NAMALWA (cell line): ENCODE results near the gene FBXL7.

Experiments
- DNase-seq: peaks from one replicate; pipeline ENCODE4 v3.0.0-alpha.2; 2015; ENCODE audit warnings: low spot score

The FBXL7 gene

DNA sequence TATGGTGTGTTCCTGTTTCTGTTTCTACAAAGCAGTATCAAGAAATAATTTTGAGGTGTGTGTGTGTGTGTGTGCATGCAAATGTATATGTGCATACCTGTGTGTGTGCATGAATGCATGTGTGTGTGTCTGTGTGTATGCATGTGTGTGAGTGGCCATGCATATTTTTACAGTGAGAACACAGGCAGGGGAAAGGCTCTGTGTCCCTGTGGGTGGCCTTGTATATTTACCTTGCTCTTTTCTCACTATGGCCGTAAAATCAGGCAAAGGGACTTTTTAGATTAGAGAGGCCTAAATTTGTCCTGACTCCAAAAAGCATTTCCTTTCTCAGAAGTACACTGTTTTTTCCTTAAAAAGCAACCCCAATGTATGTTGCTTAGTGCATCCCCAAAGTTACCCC, 386.2 kb downstream of the FBXL7 start:
- DNase-seq: no peak

DNA sequence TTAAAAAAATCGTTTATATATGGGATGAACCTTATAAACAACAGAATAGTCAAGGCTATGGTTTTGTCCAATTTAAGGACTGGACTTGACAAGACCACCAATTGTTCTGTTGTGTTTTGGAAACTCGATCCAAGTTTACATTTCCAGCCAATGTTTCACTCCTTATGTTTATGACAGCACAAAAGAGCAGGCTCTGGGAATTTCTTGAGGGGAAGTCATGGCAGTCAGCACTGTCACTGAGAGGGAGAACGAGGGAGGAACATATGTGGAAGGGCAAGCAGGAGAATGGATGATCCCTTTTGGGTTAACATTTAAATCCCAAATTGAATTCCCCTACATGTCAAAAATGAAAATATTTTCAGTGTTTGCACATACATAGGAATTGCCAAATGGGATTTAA, 387.1 kb downstream of the FBXL7 start:
- no peak for DNase-seq

GRCh38 chr5:15889001-15889400, 389.0 kb downstream of the FBXL7 start:
- DNase-seq: no peak

DNA sequence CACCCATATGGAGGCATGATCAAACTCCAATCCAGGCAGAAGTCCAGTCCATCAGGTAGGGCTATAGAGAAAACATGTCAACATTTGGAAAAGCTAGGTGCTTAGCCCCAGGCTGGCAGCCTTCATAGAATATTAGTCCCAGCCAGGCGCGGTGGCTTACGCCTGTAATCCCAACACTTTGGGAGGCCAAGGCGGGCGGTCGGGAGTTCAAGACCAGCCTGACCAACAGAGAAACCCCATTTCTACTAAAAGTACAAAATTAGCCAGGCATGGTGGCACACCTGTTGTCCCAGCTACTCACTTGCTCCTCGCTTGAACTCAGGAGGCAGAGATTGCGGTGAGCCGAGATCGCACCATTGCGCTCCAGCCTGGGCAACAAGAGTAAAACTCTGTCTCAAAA, 393.9 kb downstream of the FBXL7 start:
- DNase-seq: no peak

DNA sequence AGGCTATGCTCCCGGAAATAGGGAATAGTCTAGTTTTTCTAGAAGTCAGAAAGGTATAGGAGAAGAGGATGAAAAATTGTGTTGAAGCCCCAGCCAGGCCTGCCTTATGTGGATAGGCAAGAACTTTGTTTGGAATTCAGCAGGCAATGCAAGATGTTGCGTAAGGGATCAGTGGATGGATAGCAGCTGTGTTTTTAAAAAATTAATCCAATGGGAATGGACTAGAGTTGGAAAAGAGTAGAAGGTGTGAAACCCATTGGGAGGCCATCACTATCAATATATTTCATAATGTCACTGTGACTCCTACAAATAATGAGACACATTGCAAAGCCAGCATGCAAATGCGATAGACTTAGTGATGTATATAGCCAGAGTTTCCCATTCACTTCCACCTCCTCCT, 397.7 kb downstream of the FBXL7 start:
- DNase-seq: no peak

DNA sequence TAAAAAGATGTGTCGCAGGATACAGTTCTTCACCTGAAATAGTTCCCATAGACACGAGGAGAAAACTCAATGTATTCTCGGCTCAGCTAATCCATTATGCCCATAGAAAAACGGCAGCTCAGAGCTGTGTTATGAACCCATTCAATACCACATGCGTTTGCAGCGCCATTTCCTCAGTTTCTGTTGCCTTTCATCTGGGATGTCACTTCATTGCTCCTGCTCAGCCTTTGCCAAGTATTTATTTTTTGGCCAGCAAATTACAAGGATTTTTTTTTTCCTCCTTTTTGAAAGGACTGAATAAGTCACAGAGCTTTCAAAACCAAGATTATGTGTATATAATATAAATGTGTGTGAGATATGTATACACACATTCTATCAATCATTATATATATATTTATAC, 398.7 kb downstream of the FBXL7 start:
- no peak for DNase-seq

DNA sequence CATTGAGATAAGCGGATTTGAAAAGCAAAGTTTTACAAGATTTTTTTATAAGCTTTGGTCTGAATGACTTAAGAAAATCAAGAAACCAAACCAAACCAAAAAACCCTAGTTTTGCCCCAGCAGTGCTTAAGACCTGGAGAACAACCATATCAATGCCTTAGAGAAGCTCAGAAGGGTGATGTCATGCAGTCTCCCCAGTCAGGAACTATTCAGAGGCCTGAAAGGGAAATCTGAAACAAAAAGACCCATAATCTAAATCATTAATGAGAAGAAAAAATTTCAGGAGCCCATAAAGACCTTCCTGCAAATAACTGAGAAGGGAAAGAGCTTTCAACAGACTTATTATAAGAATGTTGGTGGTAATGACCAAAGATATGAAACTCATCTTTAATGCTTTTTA, 399.5 kb downstream of the FBXL7 start:
- DNase-seq: no peak

DNA sequence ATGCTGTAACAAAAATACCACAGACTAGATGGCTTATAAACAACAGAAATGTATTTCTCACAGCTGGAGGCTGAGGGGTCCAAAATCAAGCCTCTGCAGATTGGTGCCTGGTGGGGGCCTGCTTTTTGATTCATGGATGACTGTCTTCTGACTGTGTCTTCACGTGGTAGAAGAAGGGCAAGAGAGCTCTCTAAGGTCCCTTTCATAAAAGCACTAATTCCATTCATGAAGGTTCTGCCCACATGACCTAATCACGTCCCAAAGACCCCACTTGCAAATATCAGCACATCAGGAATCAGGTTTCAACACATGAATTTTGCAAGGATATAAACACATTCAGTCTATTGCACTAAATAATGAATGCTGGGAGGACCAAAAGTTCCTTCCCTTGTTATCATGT, 401.2 kb downstream of the FBXL7 start:
- no peak for DNase-seq

DNA sequence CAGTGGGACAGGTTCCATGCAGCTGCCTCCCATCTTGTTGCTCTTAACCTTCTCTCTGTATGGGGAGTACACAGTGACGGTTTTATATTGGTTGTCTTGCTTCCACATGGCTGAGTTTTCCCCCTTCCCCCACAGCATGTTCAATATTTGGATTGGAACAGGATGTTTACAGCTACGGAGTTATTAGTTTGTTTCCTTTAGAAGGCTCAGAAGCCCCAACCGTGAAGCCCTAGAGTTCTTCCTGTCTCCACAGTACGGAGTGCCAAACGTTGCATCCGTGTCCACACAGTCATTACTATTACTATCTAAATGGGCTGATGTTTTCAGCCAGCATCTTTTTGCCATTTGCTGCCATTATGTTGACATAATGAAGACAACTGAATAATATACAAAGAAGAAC, 402.1 kb downstream of the FBXL7 start:
- no peak for DNase-seq

- no peak for DNase-seq
These were observed 405.2 kb downstream of the FBXL7 start for GRCh38 chr5:15904899-15905830.

- DNase-seq: no peak
These were observed 414.7 kb downstream of the FBXL7 start for GRCh38 chr5:15914638-15915037.

DNA sequence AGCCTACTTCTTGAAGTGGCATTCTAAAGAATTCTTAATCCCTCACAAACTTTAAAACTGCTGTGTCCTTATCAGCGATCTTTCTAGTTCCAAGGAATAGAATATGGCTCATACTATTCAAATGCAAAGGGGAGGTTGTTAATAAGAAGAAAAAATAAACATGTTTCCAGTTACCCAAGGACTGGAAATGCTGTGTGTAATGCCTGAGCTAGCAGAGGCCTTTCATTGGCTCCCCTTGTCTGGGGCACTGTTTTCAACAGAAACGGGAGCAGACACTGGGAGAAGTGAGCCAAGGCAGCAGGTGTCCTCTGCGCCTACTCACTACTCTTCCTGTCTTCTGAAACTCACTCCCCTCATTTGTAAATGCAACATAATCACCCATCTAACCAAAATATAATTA, 426.6 kb downstream of the FBXL7 start:
- no peak for DNase-seq

DNA sequence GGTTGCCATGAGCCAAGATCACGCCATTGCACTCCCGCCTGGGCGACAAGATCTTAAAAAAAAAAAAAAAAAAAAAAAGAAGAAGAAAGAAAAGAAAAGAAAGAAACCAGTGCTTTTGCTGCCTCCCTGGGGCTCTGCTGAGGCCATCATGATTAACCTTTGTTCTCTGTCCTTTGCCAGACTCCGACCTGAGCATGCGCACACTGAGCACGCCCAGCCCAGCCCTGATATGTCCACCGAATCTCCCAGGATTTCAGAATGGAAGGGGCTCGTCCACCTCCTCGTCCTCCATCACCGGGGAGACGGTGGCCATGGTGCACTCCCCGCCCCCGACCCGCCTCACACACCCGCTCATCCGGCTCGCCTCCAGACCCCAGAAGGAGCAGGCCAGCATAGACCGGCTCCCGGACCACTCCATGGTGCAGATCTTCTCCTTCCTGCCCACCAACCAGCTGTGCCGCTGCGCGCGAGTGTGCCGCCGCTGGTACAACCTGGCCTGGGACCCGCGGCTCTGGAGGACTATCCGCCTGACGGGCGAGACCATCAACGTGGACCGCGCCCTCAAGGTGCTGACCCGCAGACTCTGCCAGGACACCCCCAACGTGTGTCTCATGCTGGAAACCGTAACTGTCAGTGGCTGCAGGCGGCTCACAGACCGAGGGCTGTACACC, 427.9 kb downstream of the FBXL7 start:
- DNase-seq: no peak

- DNase-seq: no peak
These were observed 429.8 kb downstream of the FBXL7 start for GRCh38 chr5:15929611-15930263.

- no peak for DNase-seq
These were observed 432.1 kb downstream of the FBXL7 start for GRCh38 chr5:15932066-15932465.

GRCh38 chr5:15933259-15934207, 433.6 kb downstream of the FBXL7 start:
- no peak for DNase-seq

DNA sequence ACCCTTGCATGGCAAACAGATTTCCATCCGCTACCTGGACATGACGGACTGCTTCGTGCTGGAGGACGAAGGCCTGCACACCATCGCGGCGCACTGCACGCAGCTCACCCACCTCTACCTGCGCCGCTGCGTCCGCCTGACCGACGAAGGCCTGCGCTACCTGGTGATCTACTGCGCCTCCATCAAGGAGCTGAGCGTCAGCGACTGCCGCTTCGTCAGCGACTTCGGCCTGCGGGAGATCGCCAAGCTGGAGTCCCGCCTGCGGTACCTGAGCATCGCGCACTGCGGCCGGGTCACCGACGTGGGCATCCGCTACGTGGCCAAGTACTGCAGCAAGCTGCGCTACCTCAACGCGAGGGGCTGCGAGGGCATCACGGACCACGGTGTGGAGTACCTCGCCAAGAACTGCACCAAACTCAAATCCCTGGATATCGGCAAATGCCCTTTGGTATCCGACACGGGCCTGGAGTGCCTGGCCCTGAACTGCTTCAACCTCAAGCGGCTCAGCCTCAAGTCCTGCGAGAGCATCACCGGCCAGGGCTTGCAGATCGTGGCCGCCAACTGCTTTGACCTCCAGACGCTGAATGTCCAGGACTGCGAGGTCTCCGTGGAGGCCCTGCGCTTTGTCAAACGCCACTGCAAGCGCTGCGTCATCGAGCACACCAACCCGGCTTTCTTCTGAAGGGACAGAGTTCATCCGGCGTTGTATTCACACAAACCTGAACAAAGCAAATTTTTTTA, 436.7 kb downstream of the FBXL7 start:
- no peak for DNase-seq

DNA sequence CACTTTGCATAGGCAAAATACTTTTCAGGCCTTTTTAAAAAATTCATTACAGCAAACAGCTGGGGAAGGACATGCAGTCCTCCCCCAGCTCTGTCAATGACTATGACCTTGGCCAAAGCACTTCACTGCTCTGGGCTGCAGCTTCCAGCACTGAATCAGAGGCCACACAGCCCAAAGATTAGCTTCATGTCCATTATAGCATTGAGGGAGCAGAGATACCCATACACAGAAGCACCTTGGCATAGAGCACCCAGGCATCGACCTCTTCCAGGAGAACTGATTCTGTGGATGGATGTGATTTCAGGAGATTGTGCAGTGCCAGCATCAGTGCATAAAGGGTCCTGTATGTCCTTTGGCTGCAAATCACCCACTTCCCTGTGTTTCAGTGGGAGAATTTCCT, 437.7 kb downstream of the FBXL7 start:
- DNase-seq: no peak

DNA sequence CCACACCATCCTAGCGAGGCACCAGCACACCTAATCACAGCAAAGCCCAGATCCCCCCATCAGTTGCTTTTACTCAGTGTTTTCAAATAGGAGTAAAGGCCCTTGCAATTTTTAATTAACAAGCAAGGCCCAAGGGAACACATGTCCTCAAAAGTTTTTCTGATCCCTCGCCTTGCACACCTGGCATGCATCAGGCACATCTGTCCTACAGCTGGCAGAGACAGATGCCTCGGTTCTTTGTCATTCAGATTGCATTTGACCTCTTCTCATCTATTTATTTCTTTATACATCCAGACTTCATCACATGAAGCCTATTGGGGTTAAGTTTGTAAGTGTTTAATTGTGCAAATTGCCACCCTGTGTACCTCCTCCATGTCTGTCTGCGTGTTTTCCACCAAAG, 438.2 kb downstream of the FBXL7 start:
- no peak for DNase-seq

DNA sequence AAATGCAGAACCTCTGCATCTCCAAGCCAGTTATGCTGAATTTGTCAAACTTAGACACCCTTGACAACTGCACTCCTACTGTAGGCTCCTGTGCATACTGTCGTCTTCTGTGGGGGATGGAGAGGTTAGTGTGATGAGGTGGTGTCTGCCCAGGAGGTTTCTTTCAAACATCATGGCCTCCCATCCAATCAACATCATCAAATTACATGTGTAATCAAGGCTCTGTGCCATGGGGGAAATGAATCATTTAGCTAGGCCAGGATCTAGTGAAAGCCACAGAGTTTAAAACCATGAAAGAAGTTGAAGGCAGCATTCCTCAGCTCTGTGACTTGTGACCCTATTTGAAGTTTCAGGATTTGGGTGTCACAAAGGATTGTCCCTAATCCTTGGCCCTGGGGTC, 439.0 kb downstream of the FBXL7 start:
- DNase-seq: no peak

- no peak for DNase-seq
These were observed 440.9 kb downstream of the FBXL7 start for GRCh38 chr5:15940905-15941304.
